GM18511 (cell line): ENCODE measurements around the gene CLMN.
A peak's percentile ranks its signal among the peaks of the same experiment; 100 is the strongest.

Experiments used
- ATAC-seq: cut with Tn5 transposase; IDR thresholded peaks from one replicate; pipeline ENCODE4 v1.9.1; 2021; ENCODE audit warnings: mild to moderate bottlenecking, moderate library complexity; ENCODE audit not compliant: unreplicated experiment

The CLMN gene

GRCh38 chr14:95245334-95245733, 74.4 kb downstream of the CLMN start:
- ATAC-seq = no peak

- no peak for ATAC-seq
These were observed 75.1 kb downstream of the CLMN start for GRCh38 chr14:95244587-95244986.

- ATAC-seq = no peak
These were observed 76.8 kb downstream of the CLMN start for GRCh38 chr14:95242870-95243269.

GRCh38 chr14:95240859-95241813, 78.6 kb downstream of the CLMN start:
- no peak for ATAC-seq

GRCh38 chr14:95238487-95239298, 81.0 kb downstream of the CLMN start:
- ATAC-seq = no peak

GRCh38 chr14:95237958-95238340, 81.8 kb downstream of the CLMN start:
- ATAC-seq = no peak

GRCh38 chr14:95237121-95237957, 82.4 kb downstream of the CLMN start:
- no peak for ATAC-seq

GRCh38 chr14:95236221-95236620, 83.5 kb downstream of the CLMN start:
- no peak for ATAC-seq

- no peak for ATAC-seq
These were observed 83.9 kb downstream of the CLMN start for GRCh38 chr14:95235767-95236166.

GRCh38 chr14:95235351-95235750, 84.4 kb downstream of the CLMN start:
- ATAC-seq = no peak

- no peak for ATAC-seq
These were observed 85.3 kb downstream of the CLMN start for GRCh38 chr14:95234426-95234825.

GRCh38 chr14:95233702-95234241, 85.9 kb downstream of the CLMN start:
- ATAC-seq = peak; percentile 97

- ATAC-seq = no peak
These were observed 86.7 kb downstream of the CLMN start for GRCh38 chr14:95232894-95233584.

- no peak for ATAC-seq
These were observed 87.6 kb downstream of the CLMN start for GRCh38 chr14:95231966-95232633.

GRCh38 chr14:95229749-95230148, 90.0 kb downstream of the CLMN start:
- no peak for ATAC-seq

GRCh38 chr14:95228240-95228639, 91.5 kb downstream of the CLMN start:
- no peak for ATAC-seq

- no peak for ATAC-seq
These were observed 92.3 kb downstream of the CLMN start for GRCh38 chr14:95227279-95227860.

GRCh38 chr14:95226801-95227200, 92.9 kb downstream of the CLMN start:
- no peak for ATAC-seq

GRCh38 chr14:95225251-95225887, 94.3 kb downstream of the CLMN start:
- ATAC-seq = no peak
